K562 (cell line): Measurements from ENCODE around the gene CCDC137. TPM values are rescaled to one million over a fixed set of nuclear protein-coding genes. Genes with fewer than 3 reads are reported as not detected.

Source experiments
- ADNP ChIP-seq: fragments of 200-800 bp; sonication (Bioruptor generic); IDR thresholded peaks from 2 replicates; pipeline ENCODE4 v1.6.1; 2016; ENCODE audit warnings: missing genetic modification characterization, missing compliant biosample characterization
- ATF7 ChIP-seq: fragments of 450-650 bp; IDR thresholded peaks from 2 replicates; pipeline ENCODE4 v1.7.1; 2014; ENCODE audit warnings: mild to moderate bottlenecking, moderate library complexity
- CBFB ChIP-seq: sonication (generic); formaldehyde crosslinking; IDR thresholded peaks from 2 replicates; pipeline ENCODE4 v1.4.0; 2020; ENCODE audit warnings: mild to moderate bottlenecking, missing genetic modification reagents
- CBX2 ChIP-seq: fragments of 200-600 bp; sonication (generic); IDR thresholded peaks from one replicate; pipeline ENCODE4 v1.6.1; 2012; ENCODE audit warnings: mild to moderate bottlenecking, low read length, inconsistent platforms; ENCODE audit not compliant: insufficient read depth, poor library complexity, severe bottlenecking
- ETV6 ChIP-seq, 3 experiments: fragments of 150-350 bp in 1 of 3; sonication (generic) in 1 of 3; formaldehyde crosslinking in 1 of 3; IDR thresholded peaks; 2 replicates each; pipeline versions ENCODE4 v1.6.1 to v1.8.0; 2014 to 2022; ENCODE audit warnings: borderline replicate concordance in 2 of 3, low read depth in 2 of 3, antibody characterized with exemption in 1 of 3, low read length in 1 of 3, mild to moderate bottlenecking in 1 of 3, missing genetic modification reagents in 1 of 3
- FOXP1 ChIP-seq: sonication (generic); formaldehyde crosslinking; IDR thresholded peaks from 2 replicates; pipeline ENCODE4 v1.8.0; 2022; ENCODE audit warnings: mild to moderate bottlenecking, missing genetic modification reagents
- GATA2 ChIP-seq: sonication (generic); formaldehyde crosslinking; IDR thresholded peaks from 2 replicates; pipeline ENCODE4 v1.4.0; 2020; ENCODE audit warnings: mild to moderate bottlenecking, missing genetic modification reagents
- HDAC3 ChIP-seq: fragments of 450-650 bp; IDR thresholded peaks from 2 replicates; pipeline ENCODE4 v1.6.1; 2018; ENCODE audit warnings: borderline replicate concordance, mild to moderate bottlenecking, moderate library complexity; ENCODE audit not compliant: partially characterized antibody
- HMGN3 ChIP-seq: IDR thresholded peaks from 2 replicates; pipeline ENCODE4 v1.6.1; 2011; ENCODE audit warnings: borderline replicate concordance, low read depth, mild to moderate bottlenecking, mixed read lengths, low read length; ENCODE audit not compliant: insufficient read length; ENCODE audit errors: extremely low read depth
- PTRF ChIP-seq: fragments of 450-650 bp; IDR thresholded peaks from 2 replicates; pipeline ENCODE4 v1.6.1; 2016; ENCODE audit warnings: mild to moderate bottlenecking, missing genetic modification characterization, missing compliant biosample characterization
- RAD51 ChIP-seq: fragments of 450-650 bp; IDR thresholded peaks from 2 replicates; pipeline ENCODE4 v1.7.1; 2016; ENCODE audit warnings: low read depth, mild to moderate bottlenecking, borderline replicate concordance
- ZC3H4 ChIP-seq: sonication (generic); formaldehyde crosslinking; IDR thresholded peaks from 2 replicates; pipeline ENCODE4 v1.9.0; 2021; ENCODE audit warnings: missing genetic modification reagents, borderline replicate concordance
- ZNF707 ChIP-seq: fragments of 250-450 bp; sonication (Bioruptor Pico); conservative IDR thresholded peaks from 2 replicates; pipeline ENCODE4 v1.8.0; 2022; ENCODE audit warnings: inconsistent platforms, mild to moderate bottlenecking, moderate library complexity
- ZNF75A ChIP-seq: fragments of 450-650 bp; formaldehyde crosslinking; IDR thresholded peaks from 2 replicates; pipeline ENCODE4 v1.4.0; 2020; ENCODE audit warnings: mild to moderate bottlenecking
- polyA plus RNA-seq, 8 experiments: library from polyadenylated mRNA; depleted of rRNA in 4 of 8; stranded (reverse) in 5 of 8; unstranded in 3 of 8; fragments of >200 nt; fragmentation: Nextera tagmentation in 2 of 8; fragmentation: Illumina TruSeq in 1 of 8; extraction: Ambion mirVana in 2 of 8; extraction: Trizol in 1 of 8; gene quantifications; 2 replicates each; pipeline versions ENCODE4 v1.2.1 to v1.2.3, GENCODE V29; 2011 to 2014; ENCODE audit warnings: inconsistent platforms in 1 of 8, missing spikeins in 1 of 8
- total RNA-seq, 7 experiments: library from RNA; depleted of rRNA in 6 of 7; stranded (reverse); fragments of >200 nt in 6 of 7; fragmentation: Illumina TruSeq in 2 of 7; extraction: Trizol in 2 of 7; gene quantifications; 2 replicates each; pipeline versions ENCODE4 v1.2.1 to v1.2.3, GENCODE V29; 2011 to 2021; ENCODE audit warnings: low replicate concordance in 1 of 7
- TF ChIP-seq, protein P1 (sequence below): sonication (generic); formaldehyde crosslinking; IDR thresholded peaks from 2 replicates; pipeline ENCODE4 v1.4.0; 2020; ENCODE audit warnings: mild to moderate bottlenecking, missing genetic modification reagents
- TF ChIP-seq, protein P2 (sequence below): fragments of 250-450 bp; sonication (Bioruptor Pico); IDR thresholded peaks from 2 replicates; pipeline ENCODE4 v1.5.0; 2020; ENCODE audit warnings: mild to moderate bottlenecking, borderline replicate concordance
- TF ChIP-seq, protein P3 (sequence below): IDR thresholded peaks from 2 replicates; pipeline ENCODE4 v1.6.1; 2011; ENCODE audit not compliant: insufficient read length; ENCODE audit errors: extremely low read depth
- TF ChIP-seq, protein P4 (sequence below): fragments of 450-650 bp; formaldehyde crosslinking; IDR thresholded peaks from 2 replicates; pipeline ENCODE4 v1.4.0; 2022; ENCODE audit warnings: mild to moderate bottlenecking, moderate library complexity

The CCDC137 gene
- total and polyA plus RNA-seq, 9 of the 15 experiments (the other 6 are each of a cell fraction or from before 2014, with no cell fraction given), result 2.3 to 68.1 (median 38.3) TPM

- TF ChIP-seq, protein P1, sequence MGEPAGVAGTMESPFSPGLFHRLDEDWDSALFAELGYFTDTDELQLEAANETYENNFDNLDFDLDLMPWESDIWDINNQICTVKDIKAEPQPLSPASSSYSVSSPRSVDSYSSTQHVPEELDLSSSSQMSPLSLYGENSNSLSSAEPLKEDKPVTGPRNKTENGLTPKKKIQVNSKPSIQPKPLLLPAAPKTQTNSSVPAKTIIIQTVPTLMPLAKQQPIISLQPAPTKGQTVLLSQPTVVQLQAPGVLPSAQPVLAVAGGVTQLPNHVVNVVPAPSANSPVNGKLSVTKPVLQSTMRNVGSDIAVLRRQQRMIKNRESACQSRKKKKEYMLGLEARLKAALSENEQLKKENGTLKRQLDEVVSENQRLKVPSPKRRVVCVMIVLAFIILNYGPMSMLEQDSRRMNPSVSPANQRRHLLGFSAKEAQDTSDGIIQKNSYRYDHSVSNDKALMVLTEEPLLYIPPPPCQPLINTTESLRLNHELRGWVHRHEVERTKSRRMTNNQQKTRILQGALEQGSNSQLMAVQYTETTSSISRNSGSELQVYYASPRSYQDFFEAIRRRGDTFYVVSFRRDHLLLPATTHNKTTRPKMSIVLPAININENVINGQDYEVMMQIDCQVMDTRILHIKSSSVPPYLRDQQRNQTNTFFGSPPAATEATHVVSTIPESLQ (CRISPR knock-in tag), result no peak
- no peak for TF ChIP-seq ZNF75A (CRISPR knock-in tag)
- TF ChIP-seq ADNP (tag), result no peak
- no peak for TF ChIP-seq HDAC3
- TF ChIP-seq, protein P2, sequence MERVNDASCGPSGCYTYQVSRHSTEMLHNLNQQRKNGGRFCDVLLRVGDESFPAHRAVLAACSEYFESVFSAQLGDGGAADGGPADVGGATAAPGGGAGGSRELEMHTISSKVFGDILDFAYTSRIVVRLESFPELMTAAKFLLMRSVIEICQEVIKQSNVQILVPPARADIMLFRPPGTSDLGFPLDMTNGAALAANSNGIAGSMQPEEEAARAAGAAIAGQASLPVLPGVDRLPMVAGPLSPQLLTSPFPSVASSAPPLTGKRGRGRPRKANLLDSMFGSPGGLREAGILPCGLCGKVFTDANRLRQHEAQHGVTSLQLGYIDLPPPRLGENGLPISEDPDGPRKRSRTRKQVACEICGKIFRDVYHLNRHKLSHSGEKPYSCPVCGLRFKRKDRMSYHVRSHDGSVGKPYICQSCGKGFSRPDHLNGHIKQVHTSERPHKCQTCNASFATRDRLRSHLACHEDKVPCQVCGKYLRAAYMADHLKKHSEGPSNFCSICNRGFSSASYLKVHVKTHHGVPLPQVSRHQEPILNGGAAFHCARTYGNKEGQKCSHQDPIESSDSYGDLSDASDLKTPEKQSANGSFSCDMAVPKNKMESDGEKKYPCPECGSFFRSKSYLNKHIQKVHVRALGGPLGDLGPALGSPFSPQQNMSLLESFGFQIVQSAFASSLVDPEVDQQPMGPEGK (CRISPR knock-in tag), result no peak
- no peak; the same call in 1 of the 2 replicates for TF ChIP-seq ZC3H4
- no peak for TF ChIP-seq PTRF (tag)
- TF ChIP-seq, protein P3, sequence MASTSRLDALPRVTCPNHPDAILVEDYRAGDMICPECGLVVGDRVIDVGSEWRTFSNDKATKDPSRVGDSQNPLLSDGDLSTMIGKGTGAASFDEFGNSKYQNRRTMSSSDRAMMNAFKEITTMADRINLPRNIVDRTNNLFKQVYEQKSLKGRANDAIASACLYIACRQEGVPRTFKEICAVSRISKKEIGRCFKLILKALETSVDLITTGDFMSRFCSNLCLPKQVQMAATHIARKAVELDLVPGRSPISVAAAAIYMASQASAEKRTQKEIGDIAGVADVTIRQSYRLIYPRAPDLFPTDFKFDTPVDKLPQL, result no peak
- TF ChIP-seq ZNF707, result no peak
- no peak for TF ChIP-seq GATA2 (CRISPR knock-in tag)
- TF ChIP-seq HMGN3, result no peak
- no peak for TF ChIP-seq CBX2
- TF ChIP-seq, protein P4, sequence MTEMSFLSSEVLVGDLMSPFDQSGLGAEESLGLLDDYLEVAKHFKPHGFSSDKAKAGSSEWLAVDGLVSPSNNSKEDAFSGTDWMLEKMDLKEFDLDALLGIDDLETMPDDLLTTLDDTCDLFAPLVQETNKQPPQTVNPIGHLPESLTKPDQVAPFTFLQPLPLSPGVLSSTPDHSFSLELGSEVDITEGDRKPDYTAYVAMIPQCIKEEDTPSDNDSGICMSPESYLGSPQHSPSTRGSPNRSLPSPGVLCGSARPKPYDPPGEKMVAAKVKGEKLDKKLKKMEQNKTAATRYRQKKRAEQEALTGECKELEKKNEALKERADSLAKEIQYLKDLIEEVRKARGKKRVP (CRISPR knock-in tag), result no peak
- no peak; the same call in 1 of the 2 replicates for TF ChIP-seq FOXP1 (CRISPR knock-in tag)
- TF ChIP-seq RAD51, result no peak
- TF ChIP-seq ETV6 (IDR thresholded peaks at IDR 0.05; ENCODE audit: borderline replicate concordance in 1 of 2, low read depth in 2 of 2, low read length in 1 of 2), result no peak
- TF ChIP-seq ETV6 (CRISPR knock-in tag; IDR thresholded peaks at IDR 0.05; ENCODE audit: borderline replicate concordance), result no peak
- 0 out of 2 replicates have a peak, but pooled peaks have one; percentile 12 for TF ChIP-seq ATF7
- TF ChIP-seq CBFB (CRISPR knock-in tag), result no peak
These were observed 46.0 kb downstream of the CCDC137 start (continued) for GRCh38 chr17:81712468-81713003.
